OCI-LY3 (cell line): ENCODE data around the gene PRDX5.

ENCODE experiments used
- H2AFZ ChIP-seq: fragments of 200-600, 300-600 bp; shearing (Covaris generic); 2 replicates; pipeline ENCODE4 v1.6.0; 2014; ENCODE audit warnings: antibody characterized with exemption, low read depth, low read length
- H3K27ac ChIP-seq: fragments of 200-600, 300-600 bp; sonication (generic); 2 replicates; pipeline ENCODE4 v1.5.1; 2014; ENCODE audit warnings: mild to moderate bottlenecking, low read length, moderate library complexity, mixed read lengths
- H3K27me3 ChIP-seq: fragments of 200-600, 300-600 bp; sonication (generic); 2 replicates; pipeline ENCODE4 v1.6.1; 2014; ENCODE audit warnings: low read depth, low read length, mixed read lengths
- H3K36me3 ChIP-seq: fragments of 200-600, 300-600 bp; sonication (generic); replicated peaks from 2 replicates; pipeline ENCODE3; 2014; ENCODE audit warnings: low read depth, low read length, mixed read lengths
- H3K4me1 ChIP-seq: fragments of 300-600, 200-600 bp; sonication (generic); 2 replicates; pipeline ENCODE4 v1.6.1; 2014; ENCODE audit warnings: low read length, mixed read lengths
- H3K4me2 ChIP-seq: fragments of 200-600, 300-600 bp; sonication (generic); 2 replicates; pipeline ENCODE4 v1.6.1; 2014; ENCODE audit warnings: low read length, mixed read lengths
- H3K4me3 ChIP-seq: fragments of 300-600, 200-600 bp; sonication (generic); 2 replicates; pipeline ENCODE4 v1.5.1; 2014; ENCODE audit warnings: antibody characterized with exemption, mild to moderate bottlenecking, low read length, moderate library complexity
- H3K79me2 ChIP-seq: fragments of 300-600, 200-600 bp; shearing (Covaris generic); 2 replicates; pipeline ENCODE4 v1.6.1; 2014; ENCODE audit warnings: mild to moderate bottlenecking, low read length, mixed read lengths
- H3K9ac ChIP-seq: fragments of 300-600, 200-600 bp; shearing (Covaris generic); 2 replicates; pipeline ENCODE4 v1.6.0; 2014; ENCODE audit warnings: mild to moderate bottlenecking, low read length, moderate library complexity
- H3K9me3 ChIP-seq: fragments of 200-600, 300-600 bp; shearing (Covaris generic); 2 replicates; pipeline ENCODE4 v1.6.1; 2014; ENCODE audit warnings: low read length, mixed read lengths; ENCODE audit not compliant: insufficient read depth
- H4K20me1 ChIP-seq: fragments of 200-600, 300-600 bp; sonication (generic); 2 replicates; pipeline ENCODE4 v1.6.1; 2016; ENCODE audit warnings: low read length, mixed read lengths; ENCODE audit not compliant: insufficient read depth
- EZH2phosphoT487 ChIP-seq: fragments of 200-600 bp; shearing (Covaris generic); IDR thresholded peaks from 2 replicates; pipeline ENCODE4 v1.6.1; 2018; ENCODE audit warnings: antibody characterized with exemption, mixed run types, low read depth
- TF ChIP-seq, protein P1 (sequence below): fragments of 200-600, 300-600 bp; sonication (generic); IDR thresholded peaks from 2 replicates; pipeline ENCODE4 v1.5.1; 2014; ENCODE audit warnings: antibody characterized with exemption, low read length, low read depth

Gene PRDX5

GRCh38 chr11:64317961-64318765 is at the start of gene PRDX5:
Gene PRDX5 (plus strand): TSS chr11:64318121. CDS start chr11:64318216, 95 bp downstream.
- Histone ChIP-seq H3K9ac (peak within 1 kb of the TSS; percentile 90), H3K27ac (peak within 1 kb of the TSS; percentile 93), H3K9me3 (no peaks in the 10 kb centered on the region), H3K4me1 (peaks cover 14% of the 10 kb centered on the region), H3K4me3 (peak within 1 kb of the TSS; percentile 85), H3K27me3 (no peaks in the 10 kb centered on the region), H4K20me1 (no peaks in the 10 kb centered on the region), H3K4me2 (peak within 1 kb of the TSS; percentile 72), H2AFZ (peak within 1 kb of the TSS; percentile 52; the same call in 1 of the 2 replicates), H3K36me3 (peaks cover 22% of the 10 kb centered on the region), H3K79me2 (peaks cover 41% of the 10 kb centered on the region)
- TF ChIP-seq, protein P1, sequence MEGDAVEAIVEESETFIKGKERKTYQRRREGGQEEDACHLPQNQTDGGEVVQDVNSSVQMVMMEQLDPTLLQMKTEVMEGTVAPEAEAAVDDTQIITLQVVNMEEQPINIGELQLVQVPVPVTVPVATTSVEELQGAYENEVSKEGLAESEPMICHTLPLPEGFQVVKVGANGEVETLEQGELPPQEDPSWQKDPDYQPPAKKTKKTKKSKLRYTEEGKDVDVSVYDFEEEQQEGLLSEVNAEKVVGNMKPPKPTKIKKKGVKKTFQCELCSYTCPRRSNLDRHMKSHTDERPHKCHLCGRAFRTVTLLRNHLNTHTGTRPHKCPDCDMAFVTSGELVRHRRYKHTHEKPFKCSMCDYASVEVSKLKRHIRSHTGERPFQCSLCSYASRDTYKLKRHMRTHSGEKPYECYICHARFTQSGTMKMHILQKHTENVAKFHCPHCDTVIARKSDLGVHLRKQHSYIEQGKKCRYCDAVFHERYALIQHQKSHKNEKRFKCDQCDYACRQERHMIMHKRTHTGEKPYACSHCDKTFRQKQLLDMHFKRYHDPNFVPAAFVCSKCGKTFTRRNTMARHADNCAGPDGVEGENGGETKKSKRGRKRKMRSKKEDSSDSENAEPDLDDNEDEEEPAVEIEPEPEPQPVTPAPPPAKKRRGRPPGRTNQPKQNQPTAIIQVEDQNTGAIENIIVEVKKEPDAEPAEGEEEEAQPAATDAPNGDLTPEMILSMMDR, result peak; percentile 57
- no peak for TF ChIP-seq EZH2phosphoT487

DNA sequence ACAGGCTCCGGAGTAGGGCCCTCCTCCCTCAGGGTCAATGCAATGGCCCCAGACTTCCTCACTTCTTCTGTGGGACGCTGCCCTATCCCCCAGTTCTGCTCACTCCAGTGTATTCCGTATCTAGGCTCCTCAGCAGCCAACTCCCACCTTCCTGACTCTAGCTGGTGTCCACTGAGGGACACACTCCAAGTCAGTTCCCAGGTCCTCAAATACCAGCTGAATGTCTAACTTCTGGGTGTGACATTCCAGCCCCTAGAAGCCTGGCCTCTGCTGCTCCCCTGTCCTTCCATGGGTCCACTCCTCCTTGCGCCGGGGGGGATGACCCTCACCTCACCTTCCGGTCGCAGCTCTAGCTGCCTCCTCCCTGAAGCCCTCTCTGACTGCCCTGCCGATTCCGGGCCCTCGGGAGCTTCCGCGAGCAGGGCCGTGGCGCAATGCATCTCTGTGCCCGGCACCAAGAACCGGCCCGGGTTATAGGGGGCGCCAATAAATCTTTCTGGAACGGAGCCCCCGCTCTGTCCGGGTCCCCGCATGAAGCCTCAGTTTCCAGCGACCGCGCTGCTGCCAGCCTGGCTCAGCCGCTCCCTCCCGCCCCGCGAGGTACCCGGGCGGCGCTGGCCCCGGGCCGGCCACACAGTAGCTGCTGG is 48.9 kb upstream of the PRDX5 start:
- Histone ChIP-seq H3K27ac (peak overlapping the region; percentile 85), H3K9me3 (no peaks in the 10 kb centered on the region), H3K4me3 (peak overlapping the region; percentile 88), H4K20me1 (no peaks in the 10 kb centered on the region), H3K4me1 (peaks cover 20% of the 10 kb centered on the region), H3K79me2 (peaks cover 17% of the 10 kb centered on the region), H3K27me3 (no peaks in the 10 kb centered on the region), H2AFZ (peak overlapping the region; percentile 64; the same call in 1 of the 2 replicates), H3K4me2 (peak overlapping the region; percentile 97), H3K9ac (peak overlapping the region; percentile 89), H3K36me3 (peaks cover 9% of the 10 kb centered on the region)
- TF ChIP-seq, protein P1, result 0 out of 2 replicates have a peak, but pooled peaks have one; percentile 27
- TF ChIP-seq EZH2phosphoT487, result no peak

DNA sequence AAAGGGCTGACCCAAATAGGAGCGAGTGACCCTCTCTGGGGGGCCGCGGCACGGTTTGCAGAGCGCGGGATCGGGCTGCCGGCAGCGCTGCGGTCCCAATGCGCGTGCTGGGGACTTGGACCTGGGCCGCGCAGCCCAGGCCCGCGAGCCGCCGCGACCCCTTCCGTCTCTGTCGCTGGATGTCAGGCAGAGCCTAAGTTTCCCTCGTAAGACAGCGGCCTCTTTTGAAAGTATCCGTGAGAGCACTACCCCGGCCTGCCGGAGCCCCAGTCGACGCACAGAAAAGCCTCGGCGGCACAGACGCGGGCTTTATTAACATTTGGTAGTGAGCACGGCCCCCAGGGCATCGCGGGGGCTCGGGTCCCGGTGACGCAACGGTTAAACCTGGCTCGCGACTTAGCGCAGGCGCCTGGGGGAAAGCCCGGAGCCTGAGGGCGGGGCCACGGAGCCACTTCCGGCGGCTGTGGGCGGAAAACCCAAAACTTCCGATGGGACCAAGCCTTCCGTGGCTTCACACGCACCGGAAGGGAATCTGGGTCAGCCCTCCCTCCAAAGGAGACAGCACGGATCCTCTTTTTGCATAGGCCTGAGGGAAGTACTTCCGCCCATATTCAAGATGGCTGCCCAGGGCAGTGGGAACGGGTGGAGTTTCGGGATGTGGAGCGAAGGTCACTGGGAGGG is 48.2 kb upstream of the PRDX5 start:
- H3K4me3 ChIP-seq, result peak overlapping the region; percentile 88
- H3K36me3 ChIP-seq, result peaks cover 9% of the 10 kb centered on the region
- H3K4me1 ChIP-seq, result peaks cover 20% of the 10 kb centered on the region
- no peaks in the 10 kb centered on the region for H4K20me1 ChIP-seq
- H3K27me3 ChIP-seq, result no peaks in the 10 kb centered on the region
- peak overlapping the region; percentile 85 for H3K27ac ChIP-seq
- no peaks in the 10 kb centered on the region for H3K9me3 ChIP-seq
- no peak for TF ChIP-seq EZH2phosphoT487
- TF ChIP-seq, protein P1, result 0 out of 2 replicates have a peak, but pooled peaks have one; percentile 8
- H2AFZ ChIP-seq, result peak overlapping the region; percentile 64
- peak overlapping the region; percentile 89 for H3K9ac ChIP-seq
- H3K4me2 ChIP-seq, result peak overlapping the region; percentile 97
- peaks cover 17% of the 10 kb centered on the region for H3K79me2 ChIP-seq
